NCI-H510A (cell line): ENCODE measurements around the gene MEIOSIN.
"Not testable (repeated sequence)": the region's sequence is repeated elsewhere in the genome, so short reads cannot be mapped to it uniquely, and the experiment has no call there.

Experiments used
- DNase-seq: peaks from one replicate; lab custom pipeline; 2025; lab: John Stamatoyannopoulos, UW

MEIOSIN gene

DNA sequence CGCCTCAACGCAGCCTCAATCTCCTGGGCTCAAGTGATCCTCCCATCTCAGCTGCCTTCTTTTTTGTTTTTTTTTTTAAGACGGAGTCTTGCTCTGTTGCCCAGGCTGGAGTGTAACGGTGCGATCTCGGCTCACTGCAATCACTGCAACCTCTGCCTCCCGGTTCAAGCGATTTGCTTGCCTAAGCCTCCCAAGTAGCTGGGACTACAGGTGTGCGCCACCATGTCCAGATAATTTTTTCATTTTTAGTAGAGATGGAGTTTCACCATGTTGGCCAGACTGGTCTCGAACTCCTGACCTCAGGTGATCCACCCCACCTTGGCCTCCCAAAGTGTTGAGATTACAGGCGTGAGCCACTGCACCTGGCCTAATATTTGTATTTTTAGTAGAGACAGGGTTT lies 13.2 kb upstream of the MEIOSIN start:
- not testable (repeated sequence) for DNase-seq

DNA sequence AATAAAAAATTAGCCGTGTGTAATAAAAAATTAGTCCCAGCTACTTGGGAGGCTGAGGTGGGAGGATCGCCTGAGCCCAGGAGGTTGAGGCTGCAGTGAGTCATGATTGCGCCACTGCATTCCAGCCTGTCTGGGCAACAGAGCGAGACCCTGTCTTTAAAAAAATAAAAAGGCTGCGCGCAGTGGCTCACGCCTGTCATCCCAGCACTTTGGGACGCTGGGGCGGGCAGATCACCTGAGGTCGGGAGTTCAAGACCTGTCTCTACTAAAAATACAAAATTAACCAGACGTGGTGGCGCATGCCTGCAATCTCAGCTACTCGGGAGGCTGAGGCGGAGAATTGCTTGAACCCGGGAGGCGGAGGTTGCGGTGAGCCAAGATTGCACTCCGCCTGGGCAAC lies 4.6 kb upstream of the MEIOSIN start:
- DNase-seq: not testable (repeated sequence)

DNA sequence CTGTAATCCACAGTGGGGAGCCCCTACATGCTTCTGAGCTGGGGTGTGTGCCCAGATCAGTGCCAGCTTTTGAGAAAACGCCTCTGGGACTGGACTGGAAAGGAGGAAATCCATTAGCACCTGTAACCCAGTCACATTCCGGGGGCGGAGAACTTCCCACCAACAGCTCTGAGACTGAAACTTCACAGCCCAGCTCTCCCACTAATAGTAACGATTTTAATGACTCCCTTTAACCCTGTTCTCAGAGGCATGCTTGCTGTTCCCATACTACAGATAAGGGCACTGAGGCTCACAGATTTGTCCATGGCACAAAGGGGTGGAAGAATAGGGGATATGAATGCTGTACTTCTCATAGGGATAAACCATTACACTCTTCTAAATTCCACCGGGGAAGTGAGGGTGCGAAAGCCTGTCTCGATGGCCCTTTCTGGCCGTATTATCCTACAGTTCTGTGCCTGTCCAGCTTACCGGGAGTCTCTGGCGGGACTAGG lies 3.4 kb upstream of the MEIOSIN start:
- DNase-seq: no peak

DNA sequence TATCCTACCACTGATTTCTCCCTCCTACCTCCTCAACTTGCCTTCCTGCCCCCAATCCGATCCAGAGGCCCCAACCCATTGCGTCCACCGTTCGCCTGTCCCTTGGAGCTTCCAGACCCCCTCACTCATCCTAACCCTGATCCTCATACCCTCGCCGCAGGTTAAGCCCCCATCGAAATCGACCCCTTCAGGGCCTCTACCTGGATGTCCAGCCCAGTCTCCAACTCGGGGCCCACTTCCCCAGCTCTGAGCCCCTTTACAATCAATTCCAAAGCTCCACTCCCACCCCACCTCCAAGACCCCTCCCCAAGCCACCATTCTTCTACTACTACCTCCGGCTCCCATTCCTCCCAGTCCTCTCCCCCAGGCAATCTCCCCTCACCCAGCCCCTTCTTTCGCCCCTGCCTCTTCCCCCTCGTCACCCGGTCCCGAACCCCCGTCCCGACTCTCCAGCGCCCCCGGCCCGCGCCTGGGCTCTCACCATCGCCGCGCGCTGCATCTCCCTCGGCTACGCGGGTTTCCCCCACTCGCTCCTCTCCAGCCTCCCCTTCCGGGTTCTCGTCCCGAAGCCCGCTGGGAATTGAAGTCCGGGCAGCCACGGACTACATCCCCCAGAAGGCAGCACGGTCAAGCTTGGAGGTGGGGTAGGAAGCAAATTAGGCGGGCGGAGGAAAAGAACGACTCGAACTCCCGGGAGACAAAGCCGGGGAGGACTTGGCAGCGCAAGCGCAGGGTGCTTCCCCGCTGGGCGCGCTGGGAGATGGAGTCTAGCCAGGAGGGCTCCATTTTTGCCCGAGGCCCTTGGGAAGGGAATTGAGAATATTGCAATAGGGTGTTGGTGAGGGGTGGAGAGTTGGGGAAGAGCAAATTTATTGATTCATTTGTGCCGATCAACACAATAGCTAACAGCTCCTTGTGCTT lies 2.6 kb upstream of the MEIOSIN start, which contains the start of gene FBXO46:
Gene FBXO46 (minus strand): TSS at position 529 of the 921 bp plus-strand sequence. CDS start 17,401 bp downstream, outside the sequence.
- DNase-seq: peak; percentile 99

DNA sequence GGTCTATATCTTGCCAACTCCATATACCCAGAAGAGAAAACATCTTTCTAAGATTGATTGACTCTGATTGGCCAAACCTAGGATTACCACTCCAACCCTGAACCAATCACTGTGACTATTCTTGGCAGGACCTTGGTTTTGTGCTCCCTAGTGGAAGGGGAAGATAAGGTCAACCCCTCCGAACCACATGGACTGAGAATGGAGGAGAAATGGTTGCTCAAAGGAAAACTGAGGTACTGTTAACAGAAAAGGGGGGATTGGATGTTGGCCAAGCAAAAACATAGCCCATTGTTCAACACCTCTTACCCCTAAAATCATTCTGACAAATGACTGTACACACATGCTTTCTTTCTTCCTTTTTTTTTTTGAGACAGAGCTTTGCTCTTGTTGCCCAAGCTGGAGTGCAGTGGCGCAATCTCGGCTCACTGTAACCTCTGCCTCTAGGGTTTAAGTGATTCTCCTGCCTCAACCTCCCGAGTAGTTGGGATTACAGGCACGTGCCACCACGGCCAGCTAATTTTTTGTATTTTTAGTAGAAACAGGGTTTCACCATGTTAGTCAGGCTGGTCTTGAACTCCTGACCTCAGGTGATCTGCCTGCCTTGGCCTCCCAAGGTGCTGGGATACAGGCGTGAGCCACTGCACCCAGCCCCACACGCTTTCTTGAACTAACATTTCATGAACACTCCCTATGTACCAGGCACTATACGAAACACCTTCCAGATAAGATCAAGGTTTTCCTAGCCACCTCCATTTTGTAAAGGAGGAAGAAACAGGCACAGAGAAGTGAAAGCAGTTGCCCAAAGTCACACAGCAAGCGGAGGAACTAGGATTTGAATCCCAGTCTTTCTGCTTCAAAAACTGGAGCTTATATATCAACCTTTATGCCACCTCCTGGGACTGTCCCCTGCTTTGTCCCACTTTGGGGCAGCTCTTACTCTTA lies 6.5 kb downstream of the MEIOSIN start:
- no peak for DNase-seq

DNA sequence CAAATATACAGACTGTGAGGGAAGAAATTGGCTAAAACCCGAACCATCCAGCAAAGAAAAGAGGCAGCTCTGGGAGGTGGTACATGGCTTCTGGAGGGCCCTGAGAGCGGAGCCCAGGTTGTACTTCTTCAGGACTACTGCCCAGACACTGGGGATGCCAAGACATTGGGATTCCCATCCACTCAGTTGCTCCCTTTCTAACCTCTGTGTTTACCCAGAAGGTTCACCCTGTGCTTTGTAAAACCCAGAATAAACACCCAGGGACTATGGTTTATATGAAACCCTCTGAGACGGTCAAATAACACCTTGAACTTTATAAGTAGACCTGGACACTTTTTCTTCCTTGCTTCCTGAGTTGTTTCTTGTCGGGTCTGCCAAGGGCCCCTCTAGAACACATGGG lies 9.7 kb downstream of the MEIOSIN start:
- no peak for DNase-seq

DNA sequence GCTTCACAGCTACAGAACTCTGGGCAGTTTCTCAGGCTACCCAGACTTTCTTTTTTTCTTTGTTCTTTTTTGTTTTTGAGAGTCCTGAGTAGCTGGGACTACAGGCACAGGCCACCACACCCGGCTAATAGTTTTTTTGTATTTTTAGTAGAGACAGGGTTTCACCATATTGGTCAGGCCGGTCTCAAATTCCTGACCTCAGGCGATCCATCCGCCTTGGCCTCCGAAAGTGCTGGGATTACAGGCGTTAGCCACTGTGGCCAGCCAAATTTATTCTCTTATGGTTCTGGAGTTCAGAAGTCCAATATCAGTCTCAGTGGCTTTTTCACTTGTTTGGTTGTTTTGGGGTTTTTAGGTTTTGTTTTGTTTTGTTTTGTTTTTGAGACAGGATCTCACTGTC lies 12.4 kb downstream of the MEIOSIN start:
- no peak for DNase-seq

DNA sequence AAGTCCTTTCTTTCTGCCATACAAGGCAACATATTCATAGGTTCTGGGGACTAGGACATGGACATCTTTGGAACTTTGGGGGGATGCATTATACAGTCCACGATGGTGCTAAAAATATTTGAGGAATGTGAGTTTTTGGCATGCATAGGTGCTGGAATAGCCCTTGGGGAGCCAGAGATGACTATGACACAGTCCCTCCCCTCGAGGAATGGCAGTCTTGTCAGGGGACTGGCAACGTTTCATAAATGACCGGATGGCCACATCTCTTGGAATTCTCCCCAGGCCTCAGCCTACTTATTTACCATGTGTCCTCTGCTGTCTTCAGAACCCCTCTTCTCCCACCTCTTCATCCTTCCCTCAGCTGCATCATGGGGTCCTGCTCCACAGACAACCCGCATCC lies 13.6 kb downstream of the MEIOSIN start:
- DNase-seq: no peak

DNA sequence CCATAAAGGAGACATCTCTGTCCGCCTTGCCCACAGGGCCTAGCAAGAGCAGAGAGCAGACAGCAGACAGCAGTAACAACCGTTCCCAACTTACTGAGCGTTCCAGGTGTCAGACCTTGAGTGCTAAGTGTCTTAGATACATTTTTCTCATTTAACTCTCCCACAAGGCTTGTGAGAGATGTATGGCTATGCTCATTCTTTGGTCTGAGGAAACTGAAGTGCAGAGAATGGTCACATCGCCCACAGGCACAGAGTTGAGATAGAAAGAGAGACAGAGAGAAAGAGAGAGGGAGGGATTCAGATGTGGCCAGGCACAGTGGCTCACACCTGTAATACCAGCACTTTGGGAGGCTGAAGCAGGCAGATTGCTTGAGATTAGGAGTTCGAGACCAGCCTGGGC lies 14.3 kb downstream of the MEIOSIN start:
- DNase-seq: no peak

DNA sequence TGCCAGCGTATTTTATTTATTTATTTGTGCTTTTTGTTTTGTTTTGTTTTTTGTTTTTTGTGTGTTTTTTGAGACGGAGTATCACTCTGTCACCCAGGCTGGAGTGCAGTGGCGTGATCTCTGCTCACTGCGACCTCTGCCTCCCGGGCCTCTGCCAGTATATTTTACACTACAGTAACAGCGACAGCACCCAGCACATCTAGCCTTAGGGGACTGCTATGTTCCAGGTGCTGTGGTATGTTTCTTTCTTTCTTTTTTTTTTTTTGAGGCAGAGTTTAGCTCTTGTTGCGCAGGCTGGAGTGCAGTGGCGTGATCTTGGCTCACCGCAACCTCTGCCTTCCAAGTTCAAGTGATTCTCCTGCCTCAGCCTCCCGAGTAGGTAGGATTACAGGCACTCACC lies 18.2 kb downstream of the MEIOSIN start:
- DNase-seq: not testable (repeated sequence)

DNA sequence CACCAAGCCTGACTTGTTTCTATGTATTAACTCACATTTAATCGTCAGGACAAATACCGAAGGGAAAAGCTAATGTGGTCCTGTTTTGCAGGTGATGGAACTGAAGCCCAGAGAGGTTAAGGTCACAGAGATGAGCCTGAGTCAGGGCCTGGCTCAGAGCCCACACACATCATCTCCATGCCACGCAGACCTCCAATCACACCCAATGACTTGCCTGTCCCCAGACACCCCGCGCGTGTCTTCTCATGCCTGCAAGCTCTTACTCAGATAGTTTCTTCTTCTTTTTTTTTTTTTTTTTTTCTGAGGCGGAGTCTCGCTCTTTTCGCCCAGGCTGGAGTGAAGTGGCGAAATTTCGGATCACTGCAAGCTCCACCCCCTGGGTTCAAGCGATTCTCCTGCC lies 19.4 kb downstream of the MEIOSIN start:
- DNase-seq: no peak

DNA sequence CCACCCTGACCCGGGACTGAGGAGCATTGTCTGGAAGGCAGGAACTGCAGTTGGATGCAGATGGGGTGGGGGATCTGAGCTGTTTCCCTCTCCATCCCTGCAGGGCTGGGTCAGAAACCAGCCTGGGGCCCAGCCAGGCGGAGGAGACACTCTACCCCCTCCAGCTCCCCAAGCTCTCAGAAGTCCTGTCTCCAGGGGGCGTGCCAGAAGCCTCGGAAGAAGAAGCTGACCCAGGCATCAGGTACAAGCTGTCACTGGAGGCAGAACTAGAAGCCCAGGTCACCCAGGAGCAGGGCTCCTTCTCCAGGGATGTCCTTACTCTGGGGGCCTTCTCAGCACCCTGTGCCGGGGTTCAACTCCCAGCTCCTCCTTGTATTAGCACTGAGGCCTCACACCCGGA lies 20.3 kb downstream of the MEIOSIN start:
- DNase-seq: no peak

DNA sequence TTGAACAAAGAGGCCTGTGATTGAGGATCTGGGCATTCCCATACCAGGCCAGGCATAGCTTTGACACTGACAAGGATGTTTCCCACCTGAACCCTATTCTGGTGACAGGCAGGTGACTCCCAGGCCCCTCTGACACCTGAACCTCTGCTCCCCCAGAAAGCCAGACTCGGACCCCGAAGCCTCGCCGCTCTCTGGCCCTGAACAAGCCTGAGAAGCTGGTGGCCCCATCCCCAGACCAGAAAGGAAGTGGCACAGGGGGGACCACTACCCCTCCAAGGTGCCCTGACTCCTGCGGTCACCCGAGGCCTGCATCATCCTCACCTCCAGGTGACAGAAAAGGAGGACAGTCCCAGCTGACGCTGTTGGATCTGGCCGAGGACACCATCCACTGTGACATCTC lies 21.1 kb downstream of the MEIOSIN start:
- no peak for DNase-seq

DNA sequence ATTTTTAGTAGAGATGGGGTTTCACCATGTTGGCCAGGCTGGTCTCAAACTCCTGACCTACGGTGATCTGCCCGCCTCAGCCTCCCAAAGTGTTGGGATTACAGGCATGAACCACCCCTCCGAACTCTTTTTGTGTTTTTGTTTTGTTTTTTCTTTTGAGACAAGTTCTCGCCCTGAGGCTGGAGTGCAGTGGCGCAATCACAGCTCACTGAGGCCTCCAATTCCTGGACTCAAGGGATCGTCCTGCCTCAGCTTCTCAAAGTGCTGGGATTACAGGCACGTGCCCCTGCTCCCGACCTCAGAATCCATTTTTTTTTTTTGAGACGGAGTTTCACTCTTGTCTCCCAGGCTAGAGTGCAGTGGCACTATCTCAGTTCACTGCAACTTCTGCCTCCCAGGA lies 24.5 kb downstream of the MEIOSIN start:
- no peak for DNase-seq

DNA sequence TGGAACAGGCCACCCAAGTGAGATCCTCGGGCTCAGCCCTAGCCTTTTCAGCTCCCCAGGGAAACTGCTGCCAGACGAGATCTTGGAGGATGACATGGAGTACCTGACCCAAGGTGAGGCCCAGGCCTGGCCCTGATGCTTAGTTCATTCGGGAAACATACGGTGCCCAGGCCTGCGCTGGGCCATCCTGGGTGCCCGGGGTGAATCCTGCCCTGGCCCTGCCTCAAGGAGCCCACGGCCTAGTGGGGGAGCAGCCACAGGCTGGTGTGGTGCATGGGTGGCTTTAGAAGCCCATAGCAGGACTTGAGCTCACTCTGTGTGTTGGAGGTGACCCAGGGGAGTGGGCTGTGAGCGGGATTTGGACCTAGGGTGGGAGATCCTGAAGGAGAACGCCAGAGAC lies 25.7 kb downstream of the MEIOSIN start:
- DNase-seq: no peak

DNA sequence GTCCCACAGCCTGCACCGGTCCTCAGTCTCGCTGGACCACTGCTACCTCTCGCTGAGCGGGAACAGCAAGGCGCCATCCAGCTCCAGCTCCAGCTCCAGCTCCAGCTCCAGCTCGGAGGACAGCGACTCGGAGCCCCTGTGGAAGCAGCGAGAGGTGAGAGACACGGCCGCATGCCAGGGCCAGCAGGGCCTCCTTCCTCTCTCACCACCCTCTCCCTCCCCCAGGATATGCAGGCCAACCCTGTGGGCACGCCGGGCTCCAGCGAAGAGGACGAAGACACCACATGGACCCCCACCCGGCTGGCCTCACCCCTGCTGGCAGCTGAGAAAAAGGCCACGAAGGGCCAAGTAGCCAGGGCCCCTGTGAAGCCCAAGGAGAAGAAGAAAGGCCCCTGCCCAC lies 28.5 kb downstream of the MEIOSIN start:
- DNase-seq: no peak

DNA sequence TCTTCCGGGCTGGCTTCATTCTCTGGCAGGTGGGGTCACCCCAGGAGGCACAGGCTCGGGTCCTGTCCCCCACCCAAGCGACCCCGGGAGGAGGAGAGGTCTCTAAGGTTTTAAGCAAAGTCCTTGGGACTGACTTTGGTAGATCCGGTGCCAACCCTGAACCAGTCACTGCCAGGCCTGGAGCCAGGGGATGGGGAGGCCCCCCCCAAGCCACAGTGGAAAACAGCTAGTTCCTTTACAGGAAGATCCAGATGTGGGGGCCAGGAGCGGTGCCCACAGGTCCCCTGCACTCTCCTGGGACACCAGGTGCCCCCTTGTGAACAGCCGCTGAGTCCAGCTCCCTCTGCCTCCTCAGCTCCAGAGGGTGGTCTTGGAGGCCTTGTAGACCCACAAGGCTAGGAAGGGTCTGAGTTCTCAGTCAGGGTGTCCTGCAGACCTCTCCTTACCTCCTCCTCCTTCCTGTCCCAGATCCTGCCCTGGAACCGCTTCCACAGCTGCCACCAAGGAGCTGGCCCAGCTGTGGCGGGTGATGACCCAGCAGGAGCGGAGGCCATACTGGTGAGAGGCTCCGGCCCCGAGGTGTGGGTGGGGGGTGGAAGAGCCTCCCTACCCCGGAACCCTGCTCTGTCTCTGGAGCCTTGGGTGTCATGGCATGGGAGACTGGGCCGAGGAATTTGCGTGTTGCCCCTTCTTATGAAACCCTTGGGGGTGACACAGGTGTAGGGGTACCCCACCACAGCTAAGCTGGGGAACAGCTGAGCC lies 29.8 kb downstream of the MEIOSIN start:
- DNase-seq: no peak

DNA sequence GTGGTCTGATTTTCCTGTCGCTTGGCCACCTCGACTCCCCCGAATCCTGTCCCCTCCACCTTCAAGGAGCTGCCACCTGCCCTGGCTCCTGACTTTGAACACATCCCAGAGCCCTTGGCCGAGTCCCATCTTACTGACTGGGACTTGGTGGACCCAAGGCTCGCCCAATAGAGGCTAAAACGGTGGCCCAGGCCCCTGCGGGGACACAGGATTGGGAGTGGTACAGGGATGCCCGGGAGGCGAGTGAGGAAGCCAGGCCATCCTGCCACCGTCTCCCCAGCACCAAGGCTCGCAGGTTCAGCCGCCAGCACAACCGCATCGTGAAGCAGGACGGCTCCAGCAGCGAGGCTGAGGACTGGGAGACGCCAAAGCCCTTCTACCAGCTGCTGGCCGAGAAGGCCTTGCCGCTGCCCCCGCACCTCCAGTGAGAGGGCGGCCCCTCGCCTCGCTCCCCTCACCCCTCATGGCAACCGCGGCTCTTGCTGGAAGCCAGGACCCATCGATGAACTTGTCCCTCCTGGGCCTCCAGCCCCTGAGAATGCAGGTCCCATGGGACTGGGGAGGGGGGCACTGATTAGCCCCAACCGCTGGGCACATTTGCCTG lies 30.6 kb downstream of the MEIOSIN start:
- DNase-seq: no peak

DNA sequence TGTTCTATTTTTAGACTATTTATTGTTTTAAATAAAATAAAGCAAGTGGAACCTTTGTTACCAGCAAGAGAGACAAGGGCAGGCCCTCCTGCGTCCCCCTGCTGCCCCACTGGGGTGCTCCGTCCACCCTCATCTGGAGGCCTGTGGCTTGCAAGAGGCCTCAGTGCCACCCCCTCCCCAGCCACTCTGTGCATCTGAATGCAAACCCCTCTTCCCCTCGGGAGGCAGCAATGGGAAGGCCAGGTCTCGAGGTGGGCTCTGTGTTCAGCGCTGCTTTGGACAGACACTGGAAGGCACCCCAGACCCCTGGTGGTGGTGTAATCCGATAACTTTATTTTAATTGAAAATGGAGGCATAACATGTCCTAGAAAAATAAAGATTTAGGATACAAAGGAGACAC lies 31.2 kb downstream of the MEIOSIN start:
- no peak for DNase-seq

DNA sequence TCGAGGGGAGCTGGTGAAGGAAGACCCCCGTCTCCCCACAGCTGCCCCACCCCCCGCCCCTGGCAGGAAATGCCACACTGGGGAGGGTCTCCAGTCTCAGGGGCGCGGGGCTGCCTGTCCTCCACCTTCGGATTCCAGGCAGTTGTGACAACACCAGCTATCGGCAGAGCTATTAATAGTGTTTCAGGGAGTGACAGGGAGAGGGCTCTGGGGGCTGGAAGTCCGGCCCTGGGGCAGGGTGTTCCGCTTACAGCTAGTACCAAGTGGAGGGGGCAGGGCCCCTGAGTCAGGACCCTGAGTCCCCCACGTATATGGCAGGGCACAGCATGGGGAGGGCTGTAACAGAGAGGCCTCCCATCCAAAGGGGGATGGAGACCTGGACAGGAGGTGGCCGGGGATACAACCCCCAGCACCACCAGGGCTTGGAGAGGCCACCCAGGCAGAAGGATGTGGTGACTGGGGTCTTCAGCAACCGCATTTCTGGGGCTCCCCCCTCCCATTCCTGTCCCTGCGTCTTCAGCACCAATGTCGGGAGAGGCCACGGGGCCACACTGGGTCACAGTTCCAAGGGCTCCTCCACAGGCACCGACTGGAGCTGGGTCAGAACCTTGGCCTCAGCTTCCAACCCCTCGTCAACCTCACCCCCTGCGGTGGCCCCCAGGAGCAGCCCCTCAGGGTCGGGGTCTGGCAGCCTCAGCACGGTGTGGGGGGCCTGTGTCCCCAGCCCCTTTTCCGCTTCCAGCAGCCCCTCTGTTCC lies 31.9 kb downstream of the MEIOSIN start:
- DNase-seq: no peak
